Caco-2 (cell line): ENCODE results near the gene DIS3L2. TPM values are rescaled to one million over a fixed set of nuclear protein-coding genes. Genes with fewer than 3 reads are reported as not detected.

Experiments
- BruUV-seq: library from RNA; stranded (reverse); fragments of 400-500 nt; replicated peaks from 2 replicates; lab custom pipeline; 2021; lab: Mats Ljungman, UMichigan
- CTCF ChIA-PET: fragments of 300-600 bp; sonication (Branson Sonifier 250); formaldehyde crosslinking; loops from one replicate; lab custom pipeline; 2022; ENCODE audit warnings: antibody characterized with exemption; lab: Charles Lee
- POLR2A ChIA-PET: fragments of 300-600 bp; sonication (Branson Sonifier 250); formaldehyde crosslinking; loops from one replicate; lab custom pipeline; 2022; ENCODE audit warnings: antibody characterized with exemption; lab: Charles Lee
- DNase-seq, 2 experiments: peaks; one replicate each; pipeline versions ENCODE4 v3.0.0 to v3.0.0-alpha.2; 2020 to 2022
- H3K27me3 ChIP-seq: replicated peaks from 2 replicates; pipeline ENCODE4 v1.6.0; 2011; ENCODE audit warnings: low read length; ENCODE audit not compliant: control insufficient read depth, insufficient read depth
- H3K36me3 ChIP-seq: 2 replicates; pipeline ENCODE4 v1.5.1; 2011; ENCODE audit warnings: low read length; ENCODE audit not compliant: control insufficient read depth, insufficient read depth
- H3K4me1 ChIP-seq: fragments of 250-450 bp; sonication (Bioruptor Pico); 2 replicates; pipeline ENCODE4 v1.5.1; 2020; ENCODE audit warnings: mild to moderate bottlenecking
- H3K4me3 ChIP-seq: 2 replicates; pipeline ENCODE4 v1.5.1; 2011; ENCODE audit warnings: low read depth, mild to moderate bottlenecking, control low read depth, low read length
- H3K9me3 ChIP-seq: fragments of 250-450 bp; sonication (Bioruptor Pico); 2 replicates; pipeline ENCODE4 v1.5.1; 2020; ENCODE audit warnings: mild to moderate bottlenecking, moderate library complexity
- H3K27ac Mint-ChIP-seq: one replicate; pipeline ENCODE4 v1.8.0; 2022; ENCODE audit warnings: mixed read lengths; ENCODE audit not compliant: unreplicated experiment
- H3K27me3 Mint-ChIP-seq: one replicate; pipeline ENCODE4 v1.8.0; 2022; ENCODE audit warnings: mixed read lengths; ENCODE audit not compliant: insufficient read depth, unreplicated experiment
- H3K36me3 Mint-ChIP-seq: one replicate; pipeline ENCODE4 v1.8.0; 2022; ENCODE audit warnings: mild to moderate bottlenecking, mixed read lengths; ENCODE audit not compliant: insufficient read depth, unreplicated experiment
- H3K4me1 Mint-ChIP-seq: one replicate; pipeline ENCODE4 v1.8.0; 2022; ENCODE audit warnings: low read depth, mixed read lengths; ENCODE audit not compliant: unreplicated experiment
- H3K4me3 Mint-ChIP-seq: one replicate; pipeline ENCODE4 v1.8.0; 2022; ENCODE audit warnings: mild to moderate bottlenecking, moderate library complexity, mixed read lengths; ENCODE audit not compliant: unreplicated experiment
- H3K9me3 Mint-ChIP-seq: one replicate; pipeline ENCODE4 v1.8.0; 2022; ENCODE audit warnings: mixed read lengths; ENCODE audit not compliant: unreplicated experiment
- intact Hi-C: fragments of 100-400 bp; cut with micrococcal nuclease; formaldehyde crosslinking; loops from one replicate; pipeline ENCODE4 v1.10.0; 2022; ENCODE audit not compliant: unreplicated experiment
- total RNA-seq: library from RNA; stranded (reverse); gene quantifications from 2 replicates; pipeline ENCODE4 v1.2.3, GENCODE V29; 2022
- TF ChIP-seq, protein P1 (sequence below), 2 experiments: fragments of 200-600 bp in 1 of 2; IDR thresholded peaks; 1 replicate in 1 of 2; 2 replicates in 1 of 2; pipeline versions ENCODE4 v1.5.1 to v1.8.0; 2011 to 2022; ENCODE audit warnings: antibody characterized with exemption in 1 of 2, control low read depth in 1 of 2, inconsistent platforms in 1 of 2, low read depth in 1 of 2, low read length in 1 of 2, mild to moderate bottlenecking in 1 of 2, moderate library complexity in 1 of 2; ENCODE audit not compliant: insufficient read depth in 1 of 2, severe bottlenecking in 1 of 2, unreplicated experiment in 1 of 2

DIS3L2 gene
- total RNA-seq, 1 experiment from 2014 or later, result 15.5 TPM

DNA sequence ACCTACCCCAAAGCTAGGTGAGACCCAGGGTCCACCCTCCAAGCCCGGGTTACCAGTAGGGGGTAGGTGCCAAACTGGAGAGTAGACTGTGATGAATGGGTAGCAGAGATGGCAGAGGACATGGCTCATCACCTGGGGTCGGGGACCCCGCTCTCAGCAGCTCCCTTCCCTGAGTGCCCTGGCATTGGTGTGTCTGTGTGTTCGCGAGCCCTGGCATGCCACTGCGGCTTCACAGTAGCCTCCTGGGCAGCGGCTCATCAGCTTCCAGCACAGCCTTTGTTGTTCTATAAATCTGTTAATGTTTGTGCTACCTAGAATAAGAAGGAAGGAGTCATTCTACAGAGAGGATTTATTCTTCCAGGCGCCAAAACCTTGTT lies 354.4 kb downstream of the DIS3L2 start:
- H3K27me3 Mint-ChIP-seq, result no peaks in the 10 kb centered on the region
- no peaks in the 10 kb centered on the region for H3K4me1 ChIP-seq
- intact Hi-C loops, result no loop called here
- H3K9me3 Mint-ChIP-seq, result no peaks in the 10 kb centered on the region
- H3K27me3 ChIP-seq, result no peaks in the 10 kb centered on the region
- no peak overlapping the region for H3K4me3 Mint-ChIP-seq
- no peaks in the 10 kb centered on the region for H3K9me3 ChIP-seq
- no peaks in the 10 kb centered on the region for H3K36me3 ChIP-seq
- no peak overlapping the region for H3K4me3 ChIP-seq
- ChIA-PET POLR2A (no interaction called here), CTCF (no interaction called here)
- TF ChIP-seq, protein P1, sequence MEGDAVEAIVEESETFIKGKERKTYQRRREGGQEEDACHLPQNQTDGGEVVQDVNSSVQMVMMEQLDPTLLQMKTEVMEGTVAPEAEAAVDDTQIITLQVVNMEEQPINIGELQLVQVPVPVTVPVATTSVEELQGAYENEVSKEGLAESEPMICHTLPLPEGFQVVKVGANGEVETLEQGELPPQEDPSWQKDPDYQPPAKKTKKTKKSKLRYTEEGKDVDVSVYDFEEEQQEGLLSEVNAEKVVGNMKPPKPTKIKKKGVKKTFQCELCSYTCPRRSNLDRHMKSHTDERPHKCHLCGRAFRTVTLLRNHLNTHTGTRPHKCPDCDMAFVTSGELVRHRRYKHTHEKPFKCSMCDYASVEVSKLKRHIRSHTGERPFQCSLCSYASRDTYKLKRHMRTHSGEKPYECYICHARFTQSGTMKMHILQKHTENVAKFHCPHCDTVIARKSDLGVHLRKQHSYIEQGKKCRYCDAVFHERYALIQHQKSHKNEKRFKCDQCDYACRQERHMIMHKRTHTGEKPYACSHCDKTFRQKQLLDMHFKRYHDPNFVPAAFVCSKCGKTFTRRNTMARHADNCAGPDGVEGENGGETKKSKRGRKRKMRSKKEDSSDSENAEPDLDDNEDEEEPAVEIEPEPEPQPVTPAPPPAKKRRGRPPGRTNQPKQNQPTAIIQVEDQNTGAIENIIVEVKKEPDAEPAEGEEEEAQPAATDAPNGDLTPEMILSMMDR (IDR thresholded peaks at IDR 0.05; ENCODE audit: insufficient read depth in 1 of 2, low read depth in 1 of 2, low read length in 1 of 2, severe bottlenecking in 1 of 2, unreplicated experiment in 1 of 2), result no peak
- H3K36me3 Mint-ChIP-seq, result no peaks in the 10 kb centered on the region
- H3K4me1 Mint-ChIP-seq, result no peaks in the 10 kb centered on the region
- no peak for DNase-seq
- no peak overlapping the region for H3K27ac Mint-ChIP-seq
- BruUV-seq, result no TSS peak

DNA sequence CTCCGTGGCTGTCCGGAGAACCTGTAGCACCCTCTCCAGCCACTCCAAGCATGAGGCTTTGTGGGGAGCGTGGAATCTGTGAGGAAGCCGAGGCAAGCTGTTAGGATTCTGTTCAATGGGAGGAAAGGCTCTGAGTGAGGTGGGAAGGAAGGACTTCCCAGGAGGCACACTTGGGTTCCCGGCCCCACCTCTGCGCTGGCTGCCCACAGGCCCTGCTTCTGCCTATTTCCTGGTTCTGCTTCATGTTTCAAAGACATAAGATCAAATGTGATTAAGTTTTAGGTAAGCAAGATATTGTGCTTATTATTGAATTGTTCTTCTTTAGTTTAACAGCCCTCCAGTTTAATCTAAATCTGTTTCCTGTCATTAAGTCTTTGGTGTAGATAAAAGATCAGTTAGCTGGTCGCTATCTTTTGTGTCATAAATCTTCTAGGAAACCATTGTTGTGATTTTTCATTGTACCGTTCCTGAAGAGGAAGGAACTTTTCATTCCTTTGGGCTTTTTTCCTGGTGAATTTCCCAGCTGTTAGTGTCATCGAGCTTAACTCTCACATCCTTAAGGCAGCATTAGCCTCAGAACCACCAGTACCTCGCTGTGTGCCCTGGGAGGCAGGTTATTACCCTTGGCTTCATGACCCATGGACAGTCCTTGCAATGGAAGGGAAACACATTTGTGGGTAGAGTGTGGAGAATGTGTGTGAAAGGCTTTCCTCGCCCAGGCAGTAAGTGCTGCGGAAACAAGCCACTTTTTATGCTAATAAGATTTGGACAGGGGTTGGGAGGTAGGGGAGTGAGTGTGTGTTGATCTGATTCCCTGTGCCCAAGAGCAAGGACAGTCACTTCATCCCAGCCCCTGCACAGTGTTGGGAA lies 355.2 kb downstream of the DIS3L2 start:
- no peaks in the 10 kb centered on the region for H3K4me1 Mint-ChIP-seq

DNA sequence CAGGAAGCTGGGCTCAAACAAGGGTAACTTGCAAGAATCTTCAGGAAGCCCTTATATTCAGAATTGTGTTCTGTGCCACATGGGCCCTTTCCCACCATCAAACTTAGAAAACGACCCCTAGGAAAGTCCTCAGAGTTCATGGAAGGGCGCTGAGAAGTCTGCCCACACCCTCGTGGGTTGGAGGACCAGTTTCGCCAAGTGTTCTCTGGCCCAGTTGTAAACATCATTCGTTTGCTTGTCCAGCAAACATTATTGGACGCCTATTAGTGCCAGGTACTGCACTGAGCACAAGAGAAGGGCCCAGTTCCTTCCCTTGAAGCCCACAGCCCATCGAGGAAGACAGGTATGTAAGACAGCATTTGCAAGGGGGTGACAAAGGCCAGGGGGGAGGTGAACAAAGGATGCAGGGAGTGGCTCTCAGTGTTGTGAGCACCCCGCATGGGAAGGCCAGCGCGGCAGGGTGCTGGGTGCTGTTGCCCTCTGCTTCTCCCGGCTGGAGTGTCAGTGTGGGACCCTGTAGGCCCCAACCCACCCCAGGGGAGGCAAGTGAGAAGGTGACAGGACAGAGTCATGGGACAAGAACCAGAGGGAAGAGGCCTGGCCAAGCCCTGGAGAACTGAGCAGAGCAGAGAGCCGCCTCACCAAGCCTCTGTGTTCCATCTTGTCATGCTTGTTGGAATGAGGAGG lies 356.8 kb downstream of the DIS3L2 start:
- no peak overlapping the region for H3K4me3 Mint-ChIP-seq
- H3K27me3 ChIP-seq, result no peaks in the 10 kb centered on the region
- H3K36me3 Mint-ChIP-seq, result no peaks in the 10 kb centered on the region
- H3K9me3 Mint-ChIP-seq, result no peaks in the 10 kb centered on the region
- H3K9me3 ChIP-seq, result no peaks in the 10 kb centered on the region
- no peak for DNase-seq
- TF ChIP-seq, protein P1 (IDR thresholded peaks at IDR 0.05; ENCODE audit: insufficient read depth in 1 of 2, low read depth in 1 of 2, low read length in 1 of 2, severe bottlenecking in 1 of 2, unreplicated experiment in 1 of 2), result no peak
- no peaks in the 10 kb centered on the region for H3K4me1 Mint-ChIP-seq
- H3K4me1 ChIP-seq, result no peaks in the 10 kb centered on the region
- H3K36me3 ChIP-seq, result no peaks in the 10 kb centered on the region
- H3K4me3 ChIP-seq, result no peak overlapping the region
- intact Hi-C loops, result no loop called here
- H3K27ac Mint-ChIP-seq, result no peak overlapping the region
- ChIA-PET POLR2A (no interaction called here), CTCF (no interaction called here)
- no TSS peak for BruUV-seq
- no peaks in the 10 kb centered on the region for H3K27me3 Mint-ChIP-seq

More for the DNA sequence above, 355.2 kb downstream of the DIS3L2 start:
- ChIA-PET POLR2A (no interaction called here), CTCF (no interaction called here)
- no TSS peak for BruUV-seq
- H3K4me1 ChIP-seq, result no peaks in the 10 kb centered on the region
- no peaks in the 10 kb centered on the region for H3K36me3 ChIP-seq
- intact Hi-C loops, result no loop called here
- Mint-ChIP-seq H3K36me3 (no peaks in the 10 kb centered on the region), H3K27me3 (no peaks in the 10 kb centered on the region), H3K27ac (no peak overlapping the region), H3K9me3 (no peaks in the 10 kb centered on the region), H3K4me3 (no peak overlapping the region)
- TF ChIP-seq, protein P1 (IDR thresholded peaks at IDR 0.05; ENCODE audit: insufficient read depth in 1 of 2, low read depth in 1 of 2, low read length in 1 of 2, severe bottlenecking in 1 of 2, unreplicated experiment in 1 of 2), result no peak
- DNase-seq, result no peak
- no peak overlapping the region for H3K4me3 ChIP-seq
- H3K27me3 ChIP-seq, result no peaks in the 10 kb centered on the region
- H3K9me3 ChIP-seq, result no peaks in the 10 kb centered on the region
